HG03460 (cell line): Measurements from ENCODE around the gene NINJ2.
"Not testable (repeated sequence)": the region's sequence is repeated elsewhere in the genome, so short reads cannot be mapped to it uniquely, and the experiment has no call there.

Experiments
- ATAC-seq: cut with Tn5 transposase; IDR thresholded peaks from one replicate; pipeline ENCODE4 v1.9.1; 2021; ENCODE audit not compliant: unreplicated experiment

NINJ2 gene

DNA sequence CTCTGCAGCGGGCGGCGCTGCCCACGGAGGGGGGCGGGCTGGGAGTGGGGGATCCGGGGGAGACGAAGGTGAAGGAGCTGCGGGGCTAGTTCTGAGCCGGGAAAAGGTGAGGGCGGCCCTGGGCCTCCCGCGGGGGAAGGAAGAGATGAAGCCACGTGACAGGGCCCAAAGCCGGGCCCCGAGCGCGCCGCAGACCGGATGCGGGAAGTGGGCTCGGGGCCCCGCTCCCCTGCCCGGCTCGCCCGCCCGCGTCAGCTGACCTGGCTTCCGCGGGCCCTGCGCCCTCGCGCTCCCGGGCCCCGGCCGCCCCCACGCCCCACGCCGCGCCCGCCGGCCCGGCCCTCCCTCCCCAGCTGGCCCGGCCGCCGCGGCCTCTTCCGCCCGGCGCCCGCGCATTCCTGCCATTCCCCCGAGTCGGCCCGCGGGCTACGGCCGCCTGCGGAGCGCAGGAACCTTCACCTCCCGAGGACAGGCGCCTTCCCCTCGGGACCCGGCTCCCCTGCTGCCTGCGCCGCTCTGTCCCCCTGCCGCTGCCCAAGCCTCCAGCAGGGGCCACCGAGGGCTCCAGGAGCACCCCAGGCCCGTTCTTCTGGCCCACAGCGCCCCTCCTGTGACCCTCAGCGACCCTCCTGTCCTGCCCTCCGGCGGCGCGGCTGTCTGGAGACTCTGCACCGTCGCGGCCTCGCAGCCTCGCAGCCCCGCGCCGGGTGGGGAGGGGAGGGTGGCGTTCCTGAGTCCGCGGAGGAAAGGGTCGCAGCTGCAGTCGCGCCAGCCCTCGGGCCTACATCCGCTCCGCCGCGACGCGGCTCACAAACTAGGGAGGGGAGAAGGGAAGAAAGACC is 20.4 kb downstream of the NINJ2 start:
- peak; percentile 74 for ATAC-seq

DNA sequence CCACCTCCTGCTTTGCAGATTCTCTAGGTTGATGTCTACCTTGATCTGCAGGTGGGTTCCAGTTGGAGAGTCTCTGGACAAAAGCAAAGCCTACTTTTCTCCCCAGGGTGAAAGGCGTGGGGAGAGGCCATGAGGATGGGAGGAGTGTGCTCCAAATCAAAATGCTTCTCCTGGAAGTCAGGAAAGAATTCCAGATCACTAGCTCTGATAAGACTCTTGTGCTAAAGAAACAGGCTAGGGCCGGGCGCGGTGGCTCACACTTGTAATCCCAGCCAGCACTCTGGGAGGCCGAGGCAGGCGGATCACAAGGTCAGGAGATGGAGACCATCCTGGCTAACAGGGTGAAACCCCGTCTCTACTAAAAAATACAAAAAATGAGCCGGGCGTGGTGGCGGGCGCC is 21.9 kb downstream of the NINJ2 start:
- ATAC-seq, result not testable (repeated sequence)

DNA sequence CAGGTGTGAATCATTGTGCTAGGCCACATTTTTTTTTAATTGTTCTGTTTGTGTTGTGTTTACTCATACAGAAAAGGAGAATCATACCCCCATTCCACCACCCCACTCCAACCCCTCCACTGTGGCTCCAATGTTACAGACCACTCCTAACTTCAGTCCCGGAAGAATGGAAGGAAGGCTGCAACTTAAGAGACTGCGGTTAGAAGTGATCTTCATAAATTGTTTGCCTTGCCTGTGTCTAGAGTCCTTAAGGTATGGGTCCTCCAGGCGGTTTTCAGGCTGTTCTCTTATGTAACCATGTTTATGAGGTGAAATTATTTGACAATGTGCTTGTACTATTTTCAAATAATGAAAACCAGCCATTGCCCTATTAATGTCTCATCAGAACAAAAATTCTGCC is 22.5 kb downstream of the NINJ2 start:
- ATAC-seq, result no peak

DNA sequence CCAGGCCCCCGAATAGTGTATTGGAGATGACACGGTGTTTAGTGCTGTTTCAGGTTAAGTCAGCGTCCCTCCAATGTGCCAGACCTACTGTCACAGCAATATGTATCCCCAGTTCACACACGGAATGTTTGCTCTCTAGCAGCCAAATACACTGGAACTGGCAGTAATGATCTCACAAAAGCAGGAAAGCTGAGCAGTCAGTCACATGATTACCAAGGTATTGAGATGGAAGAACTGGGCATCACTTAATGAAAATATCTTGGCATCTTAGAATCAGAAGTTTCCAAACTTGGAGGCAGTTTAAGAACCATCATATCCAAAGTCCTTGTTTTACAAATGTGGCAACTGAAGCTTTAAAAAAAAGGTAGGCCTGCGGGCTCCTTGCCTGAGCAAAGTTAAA is 23.3 kb downstream of the NINJ2 start:
- ATAC-seq, result no peak

DNA sequence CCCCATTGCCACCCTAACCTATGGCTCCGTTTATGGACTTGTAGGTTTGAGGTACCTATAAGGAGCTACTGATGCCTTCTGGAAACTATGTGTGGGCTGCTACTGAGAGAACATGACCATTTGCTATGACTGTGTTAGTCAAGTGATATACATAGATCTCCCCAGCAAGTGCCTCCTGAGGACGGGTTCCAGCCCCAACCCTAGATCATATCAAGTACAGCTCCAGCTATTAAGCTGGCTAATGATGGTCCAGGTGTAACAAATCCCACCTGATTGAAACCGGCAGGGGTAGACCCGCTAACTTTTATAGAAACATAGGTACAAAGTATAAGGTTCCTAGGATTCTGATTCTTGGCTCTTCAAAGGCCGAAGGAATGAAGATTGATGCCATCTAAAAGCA is 23.7 kb downstream of the NINJ2 start:
- ATAC-seq, result no peak

DNA sequence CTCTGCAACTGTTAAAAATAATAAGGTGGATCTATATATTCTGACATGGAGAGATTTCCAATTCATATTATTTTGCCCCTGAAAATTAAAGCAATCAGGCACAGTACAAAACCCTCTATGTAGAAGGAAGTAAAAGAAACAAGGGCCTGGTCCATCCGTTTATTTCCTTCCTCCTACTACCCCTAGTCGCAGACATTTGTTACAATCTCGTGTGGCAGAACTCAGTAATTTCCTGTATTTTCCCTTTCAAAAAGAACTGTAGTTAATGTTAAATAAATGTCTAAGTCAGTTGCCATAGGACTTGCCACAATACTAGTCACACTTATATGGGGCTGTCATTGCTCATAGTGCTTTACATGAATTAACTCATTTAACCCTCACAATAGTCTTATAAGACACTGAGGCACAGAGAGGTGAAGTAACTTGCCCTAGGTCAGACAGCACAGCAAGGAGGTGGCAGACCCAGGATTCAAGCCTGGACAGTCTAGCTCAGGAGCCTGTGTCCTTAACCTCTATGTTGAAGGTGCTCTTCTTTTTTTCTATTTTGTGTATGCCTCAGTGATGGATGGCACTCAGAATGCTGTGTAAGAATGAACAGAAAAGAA is 24.2 kb downstream of the NINJ2 start:
- no peak for ATAC-seq

DNA sequence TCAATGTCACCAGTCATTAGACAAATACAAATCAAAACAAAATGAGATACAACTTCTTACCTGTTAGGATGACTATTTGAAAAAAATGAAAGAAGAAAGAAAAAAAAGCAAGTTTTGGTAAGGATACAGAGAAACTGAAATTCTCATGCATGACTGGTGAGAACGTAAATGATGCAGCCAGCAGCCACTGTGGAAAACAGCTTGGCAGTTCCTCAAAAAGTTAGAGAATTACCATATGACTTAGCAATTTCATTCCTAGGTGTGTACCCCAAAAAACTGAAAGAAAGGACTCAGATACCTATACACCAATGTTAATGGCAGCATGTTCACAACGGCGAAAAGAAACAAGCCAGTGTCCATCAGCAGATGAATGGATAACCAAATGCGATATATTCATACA is 26.6 kb downstream of the NINJ2 start:
- ATAC-seq, result no peak

DNA sequence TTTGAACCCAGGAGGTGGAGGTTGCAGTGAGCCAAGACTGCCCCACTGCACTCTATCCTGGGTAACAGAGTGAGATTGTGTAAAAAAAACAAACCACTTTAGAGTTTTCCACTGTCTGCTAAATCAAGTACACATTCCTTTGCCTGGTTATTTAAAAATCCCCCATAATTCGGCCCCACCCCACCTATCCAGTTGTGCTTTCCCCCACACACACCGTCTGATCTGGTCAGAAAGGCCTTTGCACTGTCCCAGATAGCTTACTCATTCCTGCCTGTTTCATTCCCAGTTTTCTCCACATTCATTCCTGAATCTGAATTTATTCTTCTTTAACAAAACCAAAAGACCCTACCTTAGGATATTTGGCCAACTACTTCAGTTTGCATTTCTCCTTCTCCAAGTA is 29.5 kb downstream of the NINJ2 start:
- ATAC-seq, result no peak

DNA sequence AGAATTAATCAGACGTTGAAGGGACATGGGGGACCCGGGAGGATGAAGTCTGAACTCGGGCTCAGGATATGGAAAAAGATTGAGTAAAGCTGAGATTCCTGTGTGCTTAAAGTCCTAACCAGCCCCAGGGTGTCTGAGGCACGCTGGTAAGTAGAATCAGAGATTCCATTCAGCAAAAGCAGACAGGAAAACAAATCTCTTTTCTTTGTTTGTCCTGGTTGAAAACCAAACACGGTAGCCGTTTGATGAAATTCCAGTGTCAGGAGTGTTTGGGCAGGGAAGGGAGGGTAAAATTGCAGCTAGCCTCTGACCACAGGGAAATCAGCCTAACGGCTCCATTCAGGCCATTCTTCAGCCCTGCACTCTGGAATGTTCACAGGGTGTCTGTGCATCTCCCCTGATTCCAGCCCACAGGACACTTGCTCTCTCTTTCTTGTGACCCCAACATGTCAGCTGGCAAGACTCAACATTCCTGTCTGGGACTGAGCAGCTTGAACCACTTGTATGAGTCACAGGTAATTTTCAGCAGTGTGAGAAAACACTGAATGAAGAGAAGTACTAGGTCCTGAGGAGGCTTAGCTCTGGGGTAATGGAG is 31.0 kb downstream of the NINJ2 start:
- no peak for ATAC-seq

DNA sequence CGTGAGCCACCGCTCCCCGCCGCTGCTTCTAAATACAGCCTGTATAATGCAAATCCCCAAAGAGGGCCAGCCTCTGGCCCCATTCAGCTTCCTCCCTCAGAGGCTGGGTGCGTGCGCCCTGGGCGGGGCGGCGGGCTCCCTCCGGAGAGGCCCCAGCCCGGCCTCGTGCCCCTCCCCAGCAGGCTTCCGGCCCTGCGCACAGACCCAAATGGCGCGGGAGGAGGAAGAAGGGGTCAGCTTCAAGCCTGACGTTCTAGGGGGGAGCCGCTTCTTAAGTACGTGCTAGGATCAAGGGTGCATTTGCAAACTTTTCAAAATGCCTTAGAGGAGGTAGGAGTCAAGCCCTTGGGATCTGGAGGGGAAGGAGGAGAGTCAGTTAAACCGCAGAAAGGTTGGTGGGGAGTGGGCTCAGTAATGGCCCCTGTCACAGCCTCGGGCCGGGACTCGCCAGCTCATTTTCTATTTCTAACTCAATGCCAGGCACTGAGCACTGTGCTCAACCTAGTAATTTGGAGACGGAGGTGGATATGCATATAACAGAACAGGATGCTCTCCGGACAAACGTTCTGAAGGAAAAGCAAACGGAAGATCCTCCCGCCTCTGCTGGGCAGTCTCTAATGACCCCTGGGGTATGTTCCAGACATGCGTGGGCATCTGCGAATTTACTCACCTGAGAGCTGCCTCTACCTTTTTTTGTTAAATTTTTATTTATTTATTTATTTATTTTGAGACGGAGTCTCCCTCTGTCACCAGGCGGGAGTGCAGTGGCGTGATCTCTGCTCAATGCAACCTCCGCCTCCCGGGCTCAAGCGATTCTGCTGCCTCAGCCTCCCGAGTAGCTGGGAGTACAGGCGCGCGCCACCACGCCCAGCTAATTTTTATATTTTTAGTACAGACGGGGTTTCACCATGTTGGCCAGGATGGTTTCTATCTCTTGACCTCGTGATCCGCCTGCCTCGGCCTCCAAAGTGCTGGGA is 32.3 kb downstream of the NINJ2 start:
- peak; percentile 89 for ATAC-seq

DNA sequence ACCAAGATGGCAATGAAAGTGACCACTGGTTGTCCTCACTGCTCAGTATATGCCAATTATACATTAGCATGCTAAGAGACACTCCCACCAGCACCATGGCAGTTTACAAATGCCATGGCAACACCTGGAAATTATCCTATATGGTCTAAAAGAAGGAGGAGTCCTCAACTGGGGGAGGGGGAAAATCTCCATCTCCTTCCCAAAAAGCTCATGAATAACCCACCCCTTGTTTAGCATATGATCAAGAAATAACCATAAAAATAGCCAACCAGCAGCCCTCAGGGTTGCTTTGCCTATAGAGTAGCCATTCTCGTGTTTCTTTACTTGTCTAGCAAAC is 34.5 kb downstream of the NINJ2 start:
- not testable (repeated sequence) for ATAC-seq

DNA sequence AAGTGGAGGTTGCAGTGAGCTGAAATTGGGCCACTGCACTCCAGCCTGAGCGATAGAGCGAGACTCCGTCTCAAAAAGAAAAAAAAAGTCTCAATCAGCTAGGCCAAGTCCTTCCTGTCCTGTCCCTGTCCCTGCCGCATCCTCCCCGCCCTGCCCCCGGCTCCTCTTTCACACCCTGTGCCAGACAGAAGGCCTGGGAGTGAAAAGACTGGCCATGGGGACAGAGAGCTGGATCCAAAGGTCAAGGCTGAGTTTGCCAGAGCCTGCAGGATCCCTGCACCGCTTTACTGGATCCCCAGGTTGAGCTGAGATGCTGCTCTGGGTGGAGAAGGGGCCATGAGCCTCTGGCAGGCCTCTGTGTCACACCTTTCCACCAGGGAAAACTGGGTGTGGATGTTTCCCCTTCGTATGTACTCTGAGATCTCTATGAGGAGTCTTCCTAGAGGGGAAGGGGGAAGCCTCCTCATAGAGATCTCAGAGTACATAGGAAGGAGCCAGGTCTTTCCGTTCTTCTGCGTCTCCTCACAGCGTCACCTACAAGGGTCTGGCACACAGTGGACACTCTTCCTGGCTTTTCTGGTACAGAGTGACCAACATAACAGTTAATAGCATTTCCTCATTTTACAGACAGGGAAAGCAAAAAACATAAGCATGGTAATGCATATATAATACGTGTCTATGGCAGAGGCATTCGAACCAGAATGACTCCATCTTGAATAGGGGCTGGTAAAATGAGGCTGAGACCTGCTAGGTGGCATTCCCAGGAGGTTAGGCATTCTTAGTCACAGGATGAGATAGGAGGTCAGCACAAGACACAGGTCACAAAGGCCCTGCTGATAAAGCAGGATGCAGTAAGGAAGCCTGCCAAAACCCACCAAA is 35.1 kb downstream of the NINJ2 start:
- no peak for ATAC-seq

DNA sequence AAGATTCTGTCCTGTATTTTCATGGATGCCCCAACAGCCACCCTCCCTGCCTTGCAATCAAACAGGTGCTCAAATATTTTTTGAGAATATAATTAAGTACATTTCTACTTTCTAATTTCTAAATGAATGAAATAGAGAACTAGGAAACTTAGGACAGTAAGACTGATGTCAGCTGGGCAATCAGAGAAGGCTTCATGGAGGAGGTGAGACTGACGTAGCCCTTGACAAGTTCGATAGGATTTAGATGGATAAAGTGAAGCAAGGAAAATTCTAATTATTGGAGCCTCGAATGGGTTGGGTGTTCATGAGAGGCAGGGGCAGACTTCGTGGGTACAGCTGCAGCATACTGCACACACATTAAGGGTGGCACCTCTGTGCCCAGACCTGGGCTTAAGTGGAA is 36.0 kb downstream of the NINJ2 start:
- no peak for ATAC-seq

DNA sequence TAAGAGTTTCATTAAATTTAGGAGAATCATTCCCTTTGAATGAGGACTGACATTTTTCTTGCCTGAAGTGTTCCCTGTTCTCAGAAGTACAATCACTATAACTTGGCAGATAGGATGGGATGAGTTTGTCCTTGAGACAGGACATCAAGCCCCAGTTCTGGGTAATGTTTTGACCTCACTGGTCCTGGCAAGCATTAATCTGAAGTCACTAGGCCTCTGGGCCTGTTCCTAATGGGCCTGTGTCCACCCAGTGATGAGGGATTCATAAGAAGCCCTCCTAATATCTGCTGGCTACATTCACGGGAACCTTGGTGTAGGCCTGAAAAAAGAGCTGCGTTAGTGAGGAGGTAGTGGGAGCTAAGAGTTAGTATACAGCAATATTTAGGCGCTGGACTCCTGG is 37.2 kb downstream of the NINJ2 start:
- no peak for ATAC-seq

DNA sequence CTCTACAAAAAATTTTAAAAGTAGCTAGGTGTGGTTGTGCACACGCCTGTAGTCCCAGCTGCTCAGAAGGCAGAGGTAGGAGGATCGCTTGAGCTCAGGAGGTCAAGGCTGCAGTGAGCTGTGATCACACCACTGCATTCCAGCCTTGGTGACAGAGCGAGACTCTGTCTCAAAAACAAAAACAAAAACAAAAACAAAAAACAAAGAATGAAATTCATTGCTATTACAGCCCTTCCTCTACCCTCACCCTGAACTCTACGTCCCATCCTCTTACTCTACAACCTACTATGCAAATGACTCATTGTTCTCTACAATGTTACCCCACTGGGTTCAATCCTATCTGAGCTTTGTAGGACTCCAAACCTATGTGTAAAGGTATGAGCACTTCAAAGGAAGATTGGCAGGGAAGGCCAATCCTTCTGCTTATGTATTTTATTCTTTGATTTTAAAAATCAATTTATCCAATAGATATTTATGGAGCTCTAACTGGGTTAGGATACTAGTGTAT is 39.3 kb downstream of the NINJ2 start:
- no peak for ATAC-seq

DNA sequence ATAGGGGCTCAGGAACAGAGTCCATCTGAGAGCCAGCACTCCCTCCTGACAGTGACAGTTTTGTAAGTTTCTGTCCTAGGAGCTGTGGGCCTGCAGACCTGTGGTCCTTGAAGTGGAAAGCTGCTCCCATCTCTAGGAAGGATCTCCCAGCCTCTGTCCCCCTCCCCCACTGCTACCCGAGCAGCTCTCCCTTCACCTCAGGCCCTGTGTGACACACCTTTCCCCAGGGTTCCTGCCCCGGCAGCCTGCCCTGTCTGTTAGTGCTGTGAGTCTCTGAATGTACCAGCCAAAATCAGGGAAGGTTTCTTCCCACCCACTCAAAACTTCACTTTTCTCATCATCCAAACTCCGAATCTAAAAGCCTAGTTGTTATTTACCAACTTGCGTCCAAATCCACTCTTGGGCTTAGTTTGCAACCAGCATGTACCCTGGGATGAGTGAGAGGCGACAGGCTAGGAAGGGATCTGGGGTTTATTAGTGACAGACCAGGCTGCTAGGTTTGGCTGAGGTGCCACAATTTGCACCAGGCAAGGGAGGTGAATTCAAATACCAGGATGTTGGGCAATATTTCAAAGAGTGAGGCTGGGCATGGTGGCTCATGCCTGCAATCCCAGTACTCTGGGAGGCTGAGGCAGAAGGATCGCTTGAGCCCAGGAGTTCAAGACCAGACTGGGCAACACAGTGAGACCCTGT is 39.9 kb downstream of the NINJ2 start:
- ATAC-seq, result no peak

DNA sequence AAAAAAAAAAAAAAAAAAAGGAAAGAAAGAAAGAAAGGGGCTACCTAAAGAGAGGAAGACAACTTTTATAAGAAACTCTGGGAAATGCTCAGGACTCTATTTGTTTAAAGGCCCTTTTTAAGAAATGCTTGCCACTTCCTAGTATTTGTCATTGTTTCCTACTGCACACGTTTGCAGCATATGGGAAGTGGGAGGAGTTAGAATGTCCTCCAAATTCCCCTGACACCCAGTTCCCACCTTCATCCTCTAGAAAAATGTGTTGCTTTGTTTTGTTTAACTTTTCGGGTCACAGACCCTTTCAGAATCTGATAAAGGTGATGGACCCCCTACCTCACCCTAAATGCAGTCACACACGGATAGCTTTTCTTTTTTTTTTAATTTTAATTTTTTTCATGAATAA is 40.8 kb downstream of the NINJ2 start:
- no peak for ATAC-seq

DNA sequence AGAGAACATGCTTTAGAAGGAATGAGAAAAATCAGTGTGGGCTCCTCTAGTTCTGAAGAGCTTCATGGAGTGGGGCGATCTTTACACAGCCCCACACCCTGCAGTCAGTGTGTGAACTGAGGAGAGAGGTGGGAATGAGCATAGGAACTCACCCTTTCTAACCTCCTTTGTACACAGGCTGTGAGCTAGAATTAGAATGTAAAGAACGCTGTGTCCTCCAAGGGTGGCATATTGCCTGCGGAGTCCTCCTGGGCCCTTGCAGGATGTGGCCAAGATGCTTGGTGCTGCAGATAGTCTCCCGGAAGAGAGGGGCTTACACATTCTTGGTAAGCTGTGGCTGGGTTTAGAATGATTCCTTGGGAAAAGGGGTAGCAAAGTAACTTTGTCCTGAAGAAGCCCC is 43.9 kb downstream of the NINJ2 start:
- no peak for ATAC-seq

DNA sequence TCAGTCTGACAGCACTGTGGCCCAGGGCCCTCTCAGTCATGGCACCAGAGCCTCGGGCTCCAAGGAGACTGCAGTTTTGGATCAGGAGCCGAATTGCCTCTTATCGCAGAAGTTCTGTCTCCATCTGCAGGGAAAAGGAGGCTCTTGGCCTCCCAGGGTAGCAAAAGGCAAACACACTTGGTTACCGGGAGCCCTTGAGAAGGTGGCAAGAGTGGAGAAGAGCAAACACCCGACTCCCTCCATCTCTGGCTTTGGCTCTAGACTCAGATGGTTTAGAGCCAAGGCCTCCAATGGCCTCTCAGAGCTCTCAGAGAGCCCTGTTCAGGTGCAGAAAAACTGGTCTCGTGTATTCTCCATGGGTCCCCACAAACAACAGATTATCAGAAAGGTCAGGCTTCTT is 44.6 kb downstream of the NINJ2 start:
- ATAC-seq, result no peak
